ENCODE data around the gene DNAJC7. TPM values are rescaled to one million over a fixed set of nuclear protein-coding genes. Genes with fewer than 3 reads are reported as not detected.

The DNAJC7 gene
- total RNA-seq, 1 donor from 2014 or later: 121 TPM

DNA sequence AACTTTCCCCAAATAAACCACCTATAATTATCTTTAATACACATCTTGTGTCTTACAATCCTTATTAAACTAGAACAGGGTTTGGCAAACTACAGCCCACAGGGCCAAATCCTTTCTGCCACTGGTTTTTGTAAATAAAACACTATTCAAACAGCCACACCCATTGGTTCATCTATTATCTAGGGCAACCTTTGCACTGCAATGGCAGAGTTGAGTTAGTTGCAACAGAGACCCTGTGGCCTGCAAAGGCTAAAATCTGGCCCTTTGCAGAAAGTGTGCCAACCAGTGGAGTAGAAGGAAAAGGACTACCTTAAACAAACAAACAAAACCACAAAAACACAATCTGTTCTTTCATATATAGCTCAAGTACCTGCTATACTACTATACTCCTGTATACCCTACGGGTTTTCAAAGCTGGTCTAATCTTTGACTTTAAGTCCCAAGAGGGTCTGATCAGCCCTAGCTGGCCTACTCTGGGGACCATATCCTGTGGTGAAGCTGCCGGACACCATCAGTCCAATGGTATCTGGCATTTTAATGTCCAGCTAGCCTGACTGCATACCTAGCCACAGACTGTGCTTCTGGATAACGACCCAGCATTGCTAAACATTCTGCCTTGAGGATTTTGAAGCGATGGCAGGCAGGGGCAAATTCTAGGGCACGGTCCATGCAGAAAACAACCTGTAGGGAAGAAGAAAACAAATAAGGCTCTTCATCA lies 27.4 kb downstream of the DNAJC7 start:
- intact Hi-C loops (cut with micrococcal nuclease): no loop called here
- DNase-seq: no peak
- H3K4me1 Mint-ChIP-seq: no peaks in the 10 kb centered on the region
- H3K36me3 Mint-ChIP-seq (ENCODE audit: low read depth): peaks cover 74% of the 10 kb centered on the region
- no peaks in the 10 kb centered on the region for H3K27me3 Mint-ChIP-seq
- H3K4me3 Mint-ChIP-seq: no peak overlapping the region
- H3K27ac Mint-ChIP-seq: no peak overlapping the region
- H3K9me3 Mint-ChIP-seq: no peaks in the 10 kb centered on the region

DNA sequence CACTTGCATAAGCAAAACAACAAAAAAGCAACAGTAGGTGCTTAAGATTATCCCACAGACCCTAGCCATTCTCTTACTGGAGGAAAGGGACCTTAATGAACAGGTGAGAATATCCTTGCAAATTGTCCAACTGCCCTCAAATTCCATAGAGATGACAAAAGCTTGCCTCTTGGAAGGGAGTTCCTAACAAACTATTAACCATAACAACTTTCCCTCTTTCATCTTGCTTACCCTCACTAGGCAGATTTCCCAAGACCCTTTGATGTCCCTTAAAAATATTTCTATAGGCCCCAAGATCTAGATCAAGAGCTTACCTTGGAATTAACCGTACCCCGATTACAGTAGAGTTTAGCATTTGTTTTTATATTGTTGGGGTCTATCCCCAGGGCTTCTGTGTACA lies 28.8 kb downstream of the DNAJC7 start:
- Mint-ChIP-seq H3K27ac (no peak overlapping the region), H3K36me3 (ENCODE audit: low read depth) (peaks cover 79% of the 10 kb centered on the region), H3K4me3 (no peak overlapping the region), H3K9me3 (no peaks in the 10 kb centered on the region), H3K4me1 (no peaks in the 10 kb centered on the region), H3K27me3 (no peaks in the 10 kb centered on the region)
- DNase-seq: no peak
- intact Hi-C loops (cut with micrococcal nuclease): no loop called here

DNA sequence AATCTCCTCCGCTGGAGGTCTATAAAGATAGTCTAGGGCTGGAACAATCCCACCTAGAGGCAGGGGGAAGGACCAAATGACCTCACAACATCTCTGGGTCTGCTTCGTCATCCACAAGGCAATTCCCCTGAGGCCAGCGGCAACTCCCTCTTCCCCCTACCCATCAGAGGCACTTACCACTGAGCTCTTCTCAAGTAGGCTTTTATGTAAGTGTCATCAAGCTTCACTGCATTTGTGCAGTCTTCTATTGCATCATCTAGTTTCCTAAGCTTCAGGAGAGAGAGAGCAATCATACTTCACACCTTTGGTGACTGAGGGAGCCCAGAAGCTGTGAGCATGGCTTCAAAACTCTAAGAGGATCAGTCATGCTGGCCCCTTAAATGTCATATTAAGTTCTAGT lies 29.6 kb downstream of the DNAJC7 start:
- peaks cover 79% of the 10 kb centered on the region for H3K36me3 Mint-ChIP-seq (ENCODE audit: low read depth)
- intact Hi-C loops (cut with micrococcal nuclease): no loop called here
- no peaks in the 10 kb centered on the region for H3K4me1 Mint-ChIP-seq
- no peak for DNase-seq
- peak overlapping the region; percentile 21 for H3K27ac Mint-ChIP-seq
- H3K27me3 Mint-ChIP-seq: no peaks in the 10 kb centered on the region
- H3K9me3 Mint-ChIP-seq: no peaks in the 10 kb centered on the region
- no peak overlapping the region for H3K4me3 Mint-ChIP-seq

DNA sequence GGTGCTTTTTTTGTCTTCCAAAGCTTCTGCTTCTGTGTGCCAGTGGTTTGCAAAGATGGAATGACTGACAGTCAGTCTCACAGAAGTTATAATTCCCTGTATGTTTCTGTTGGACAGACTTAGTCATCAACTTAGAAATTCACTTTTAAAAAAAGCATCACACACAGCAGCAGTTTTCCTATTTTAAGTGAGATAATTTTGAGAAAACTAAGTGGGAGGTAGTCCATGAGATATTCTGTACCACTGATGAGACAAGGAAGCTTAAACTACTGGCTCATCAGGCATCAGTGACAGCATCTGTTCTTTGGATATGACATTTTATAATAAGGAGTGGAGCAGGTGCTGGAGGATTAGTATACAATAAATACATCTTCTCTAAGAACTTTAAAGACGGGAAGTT lies 30.6 kb downstream of the DNAJC7 start:
- H3K27me3 Mint-ChIP-seq: no peaks in the 10 kb centered on the region
- no peaks in the 10 kb centered on the region for H3K4me1 Mint-ChIP-seq
- no peaks in the 10 kb centered on the region for H3K9me3 Mint-ChIP-seq
- no peak for DNase-seq
- no peak overlapping the region for H3K4me3 Mint-ChIP-seq
- H3K36me3 Mint-ChIP-seq (ENCODE audit: low read depth): peaks cover 83% of the 10 kb centered on the region
- H3K27ac Mint-ChIP-seq: no peak overlapping the region
- intact Hi-C loops (cut with micrococcal nuclease): no loop called here

DNA sequence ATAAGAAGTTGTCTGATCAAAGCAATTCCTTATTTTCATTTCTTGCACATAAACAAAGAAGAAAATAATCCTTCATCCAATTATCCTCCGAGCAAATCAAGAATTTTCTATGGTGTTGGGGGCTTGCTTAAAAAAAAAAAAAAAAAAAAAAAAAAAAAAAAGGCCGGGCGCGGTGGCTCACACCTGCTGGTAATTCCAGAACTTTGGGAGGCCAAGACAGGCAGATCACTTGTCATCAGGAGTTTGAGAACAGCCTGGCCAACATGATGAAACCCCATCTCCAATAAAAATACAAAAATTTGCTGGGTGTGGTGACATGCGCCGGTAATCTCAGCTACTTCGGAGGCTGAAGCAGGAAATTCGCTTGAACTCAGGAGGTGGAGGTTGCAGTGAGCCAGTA lies 31.3 kb downstream of the DNAJC7 start:
- intact Hi-C loops (cut with micrococcal nuclease): no loop called here
- Mint-ChIP-seq H3K4me1 (no peaks in the 10 kb centered on the region), H3K27me3 (no peaks in the 10 kb centered on the region), H3K36me3 (ENCODE audit: low read depth) (peaks cover 82% of the 10 kb centered on the region), H3K4me3 (no peak overlapping the region), H3K27ac (no peak overlapping the region), H3K9me3 (no peaks in the 10 kb centered on the region)
- no peak for DNase-seq

DNA sequence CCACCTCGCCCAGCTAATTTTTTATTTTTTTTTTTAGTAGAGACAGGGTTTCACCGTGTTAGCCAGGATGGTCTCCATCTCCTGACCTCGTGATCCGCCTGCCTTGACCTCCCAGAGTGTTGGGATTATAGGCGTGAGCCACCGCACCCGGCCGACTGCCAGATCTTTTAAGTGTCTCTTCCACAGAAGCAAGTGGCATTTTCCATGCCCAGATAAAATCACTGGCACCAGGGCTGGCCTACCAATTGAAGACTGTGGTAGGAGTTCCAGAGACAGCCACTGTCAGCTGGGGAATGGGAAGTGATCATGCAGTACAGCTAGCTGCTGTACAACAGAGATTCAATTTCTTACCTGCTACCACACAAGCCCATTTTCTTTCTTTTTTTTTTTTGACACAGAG lies 32.8 kb downstream of the DNAJC7 start:
- Mint-ChIP-seq H3K9me3 (no peaks in the 10 kb centered on the region), H3K4me3 (no peak overlapping the region), H3K36me3 (ENCODE audit: low read depth) (peaks cover 82% of the 10 kb centered on the region), H3K27me3 (no peaks in the 10 kb centered on the region), H3K4me1 (no peaks in the 10 kb centered on the region), H3K27ac (no peak overlapping the region)
- intact Hi-C loops (cut with micrococcal nuclease): no loop called here
- no peak for DNase-seq

DNA sequence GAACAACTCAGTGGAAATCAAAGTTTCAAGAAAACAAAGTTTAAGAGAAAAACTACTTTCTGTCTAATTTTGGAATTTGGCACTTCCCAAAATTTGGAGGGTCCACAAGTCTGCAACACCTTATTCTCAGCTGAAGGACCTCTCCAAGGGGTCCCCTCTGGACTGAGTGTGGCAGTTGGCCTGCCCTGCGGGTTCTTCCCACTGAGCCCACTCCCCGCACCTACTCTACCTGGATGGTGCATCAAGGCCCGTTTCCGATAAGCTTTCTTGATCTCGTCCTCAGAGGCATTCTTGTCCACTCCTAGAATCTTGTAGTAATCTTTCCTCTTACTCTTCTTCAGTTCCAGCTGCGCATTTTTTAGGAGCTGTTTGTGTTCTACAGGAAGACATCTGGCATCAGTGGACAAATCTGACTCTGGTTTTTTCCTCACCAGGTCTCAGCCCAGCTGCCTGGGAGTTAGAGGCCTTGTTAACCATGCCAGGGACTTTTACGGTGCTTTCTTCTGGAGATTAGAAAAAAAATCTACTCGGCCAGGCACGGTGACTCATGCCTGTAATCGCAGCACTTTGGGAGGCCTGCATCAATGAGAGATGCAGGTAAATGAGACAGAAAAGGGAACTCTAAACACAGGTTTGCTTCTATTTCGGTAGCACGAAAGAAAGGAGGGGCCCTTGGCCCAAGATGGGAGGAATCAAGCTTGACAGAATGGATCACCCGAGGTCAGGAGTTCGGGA lies 35.0 kb downstream of the DNAJC7 start:
- H3K4me3 Mint-ChIP-seq: no peak overlapping the region
- H3K4me1 Mint-ChIP-seq: peaks cover 3% of the 10 kb centered on the region
- no peak for DNase-seq
- no peak overlapping the region for H3K27ac Mint-ChIP-seq
- H3K9me3 Mint-ChIP-seq: no peaks in the 10 kb centered on the region
- H3K27me3 Mint-ChIP-seq: no peaks in the 10 kb centered on the region
- peaks cover 74% of the 10 kb centered on the region for H3K36me3 Mint-ChIP-seq (ENCODE audit: low read depth)
- intact Hi-C loops (cut with micrococcal nuclease): no loop called here

DNA sequence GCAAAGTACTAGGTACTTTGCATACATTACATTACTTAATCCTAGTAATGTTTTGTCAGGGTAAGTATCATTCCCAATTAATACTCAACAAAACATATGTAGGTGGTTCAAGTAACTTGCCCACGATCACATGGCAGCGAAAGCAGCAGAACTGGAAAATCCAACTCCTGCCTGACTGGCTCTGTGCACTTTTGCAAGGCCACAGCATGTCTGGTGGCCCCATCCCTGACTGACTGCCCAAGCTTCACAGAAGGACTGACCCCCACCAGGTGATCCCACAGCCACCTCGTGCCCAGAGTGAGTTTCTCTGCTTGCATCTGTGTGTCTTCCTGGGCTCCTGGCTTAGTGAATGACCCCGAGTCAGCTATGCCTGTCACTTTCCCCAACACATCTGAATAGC lies 39.2 kb downstream of the DNAJC7 start:
- Mint-ChIP-seq H3K4me3 (no peak overlapping the region), H3K36me3 (ENCODE audit: low read depth) (peaks cover 72% of the 10 kb centered on the region), H3K4me1 (peaks cover 3% of the 10 kb centered on the region), H3K9me3 (no peaks in the 10 kb centered on the region), H3K27me3 (no peaks in the 10 kb centered on the region), H3K27ac (peak overlapping the region; percentile 51)
- no peak for DNase-seq
- intact Hi-C loops (cut with micrococcal nuclease): no loop called here

DNA sequence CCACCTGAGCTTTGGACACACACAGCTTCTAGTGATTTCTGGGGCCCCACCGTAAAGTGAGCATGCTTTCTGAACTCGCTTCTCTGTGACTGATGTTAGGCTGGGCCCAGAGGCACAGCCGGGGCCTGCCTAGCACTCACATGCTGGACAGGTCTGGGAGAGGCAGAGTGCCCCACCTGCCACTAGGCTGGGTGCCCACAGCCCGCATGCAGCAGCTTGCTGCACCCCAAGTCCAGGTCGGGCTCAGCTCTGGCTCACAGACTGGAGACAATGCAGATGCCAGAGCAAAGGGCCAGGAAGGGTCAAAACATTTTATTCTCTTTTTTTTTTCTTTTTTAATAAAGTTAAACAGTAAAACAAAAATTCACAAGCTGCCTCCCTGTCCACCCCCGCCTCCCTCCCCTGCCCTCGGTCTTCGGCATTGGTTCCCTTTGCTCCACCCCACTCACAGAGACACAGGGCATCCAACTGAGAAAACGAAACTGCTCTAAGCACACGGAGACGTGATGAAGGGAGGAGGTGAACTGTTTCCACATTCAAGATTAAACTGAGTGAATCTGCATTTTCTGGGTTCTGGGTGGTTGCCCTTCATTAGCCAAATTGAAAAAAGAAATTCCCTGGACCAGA lies 41.0 kb downstream of the DNAJC7 start:
- no peak for DNase-seq
- Mint-ChIP-seq H3K9me3 (no peaks in the 10 kb centered on the region), H3K36me3 (ENCODE audit: low read depth) (peaks cover 68% of the 10 kb centered on the region), H3K27ac (peak overlapping the region; percentile 19), H3K4me3 (no peak overlapping the region), H3K27me3 (no peaks in the 10 kb centered on the region), H3K4me1 (peaks cover 6% of the 10 kb centered on the region)
- intact Hi-C loops (cut with micrococcal nuclease): no loop called here

DNA sequence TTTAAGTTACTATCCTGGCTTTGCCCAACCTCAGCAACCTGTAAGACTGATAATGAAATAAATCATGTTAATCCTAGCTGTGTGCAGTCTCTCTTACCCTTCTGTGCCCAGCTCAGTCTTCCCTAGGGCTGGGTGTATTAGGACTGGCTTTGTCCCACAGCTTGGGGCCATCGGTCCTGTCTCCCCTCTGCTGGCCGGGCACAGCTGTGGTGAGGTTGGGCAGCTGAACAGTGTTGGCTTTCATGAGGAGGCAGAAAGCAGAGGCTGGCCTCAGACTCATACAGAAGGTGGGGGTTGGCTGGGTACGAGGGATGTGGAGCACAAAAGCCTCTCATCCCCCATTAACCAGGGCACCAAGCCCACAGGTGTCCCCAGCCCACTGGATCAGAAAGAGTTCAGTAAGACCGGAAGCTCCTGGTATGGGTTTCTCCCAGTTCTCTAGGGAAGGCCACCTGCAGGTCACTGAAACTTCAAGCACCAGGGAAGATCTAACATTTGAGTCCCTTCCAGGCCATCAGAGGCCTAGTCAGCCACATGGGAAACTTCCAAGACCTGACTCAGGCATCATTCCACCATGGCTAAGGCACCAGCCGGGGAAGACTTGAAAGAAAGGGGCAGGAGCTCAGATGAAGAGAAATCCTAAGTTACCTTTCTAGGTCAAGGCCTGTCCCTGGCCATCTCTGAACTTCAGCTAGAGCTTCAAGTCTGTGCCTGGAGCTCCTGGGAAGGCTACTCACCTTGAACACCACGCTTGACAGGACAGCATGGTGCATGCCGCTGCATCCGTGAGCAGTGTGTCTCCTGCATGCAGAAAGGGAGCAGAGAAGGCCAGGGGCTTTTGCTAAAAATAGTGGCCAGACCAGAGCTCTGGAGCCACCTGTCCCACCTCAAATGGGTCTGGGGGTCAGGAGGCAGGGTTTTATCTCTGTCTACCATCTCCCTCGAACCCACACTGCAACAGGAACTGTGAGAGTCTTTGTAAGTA lies 41.8 kb downstream of the DNAJC7 start:
- Mint-ChIP-seq H3K27me3 (no peaks in the 10 kb centered on the region), H3K27ac (no peak overlapping the region), H3K4me1 (peaks cover 10% of the 10 kb centered on the region), H3K4me3 (no peak overlapping the region), H3K36me3 (ENCODE audit: low read depth) (peaks cover 68% of the 10 kb centered on the region), H3K9me3 (no peaks in the 10 kb centered on the region)
- no peak for DNase-seq
- intact Hi-C loops (cut with micrococcal nuclease): no loop called here

DNA sequence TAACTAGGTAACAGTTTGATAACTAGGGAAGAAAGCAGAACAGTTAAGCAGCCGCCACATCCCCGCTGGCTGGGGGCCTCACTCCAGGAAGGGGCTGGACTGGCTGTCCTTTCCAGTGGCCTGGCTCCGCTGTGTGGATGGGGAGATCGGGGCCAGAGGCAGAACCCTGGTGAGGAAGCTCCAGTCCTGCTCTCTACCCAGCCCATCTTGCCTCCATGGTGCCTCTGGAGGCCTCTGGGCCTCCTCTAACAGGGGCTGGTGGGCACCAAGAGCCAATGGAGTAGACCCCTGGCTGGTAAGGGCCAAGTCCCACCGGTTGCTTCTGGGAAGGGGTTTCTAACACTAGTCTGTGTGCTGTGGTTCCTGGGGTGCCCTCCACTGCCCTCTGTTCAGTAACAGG lies 42.6 kb downstream of the DNAJC7 start:
- Mint-ChIP-seq H3K36me3 (ENCODE audit: low read depth) (peaks cover 65% of the 10 kb centered on the region), H3K27ac (no peak overlapping the region), H3K27me3 (no peaks in the 10 kb centered on the region), H3K4me3 (no peak overlapping the region), H3K9me3 (no peaks in the 10 kb centered on the region), H3K4me1 (peaks cover 12% of the 10 kb centered on the region)
- intact Hi-C loops (cut with micrococcal nuclease): no loop called here
- DNase-seq: no peak

DNA sequence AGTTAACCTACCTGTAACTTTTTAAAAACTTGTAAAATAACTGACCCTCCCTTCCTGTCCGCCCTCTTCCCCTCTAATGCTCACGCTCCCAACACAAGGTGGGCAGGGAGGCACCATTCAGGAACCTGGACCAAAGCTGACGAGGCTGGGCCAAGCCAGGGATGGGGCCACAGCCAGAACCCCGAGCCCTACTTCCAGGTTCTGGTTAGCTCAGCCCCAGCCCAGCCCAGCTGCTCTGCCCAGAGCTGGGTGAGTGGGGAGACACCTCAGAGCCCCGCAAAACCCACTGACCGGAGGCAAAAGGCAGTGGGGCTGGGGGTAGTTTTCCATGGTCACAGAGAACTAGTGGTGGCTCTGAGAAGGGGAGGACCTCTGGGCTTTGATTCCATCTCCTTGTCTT lies 43.2 kb downstream of the DNAJC7 start:
- H3K27ac Mint-ChIP-seq: no peak overlapping the region
- no peak overlapping the region for H3K4me3 Mint-ChIP-seq
- DNase-seq: no peak
- H3K27me3 Mint-ChIP-seq: no peaks in the 10 kb centered on the region
- intact Hi-C loops (cut with micrococcal nuclease): no loop called here
- H3K9me3 Mint-ChIP-seq: no peaks in the 10 kb centered on the region
- peaks cover 68% of the 10 kb centered on the region for H3K36me3 Mint-ChIP-seq (ENCODE audit: low read depth)
- peaks cover 16% of the 10 kb centered on the region for H3K4me1 Mint-ChIP-seq

DNA sequence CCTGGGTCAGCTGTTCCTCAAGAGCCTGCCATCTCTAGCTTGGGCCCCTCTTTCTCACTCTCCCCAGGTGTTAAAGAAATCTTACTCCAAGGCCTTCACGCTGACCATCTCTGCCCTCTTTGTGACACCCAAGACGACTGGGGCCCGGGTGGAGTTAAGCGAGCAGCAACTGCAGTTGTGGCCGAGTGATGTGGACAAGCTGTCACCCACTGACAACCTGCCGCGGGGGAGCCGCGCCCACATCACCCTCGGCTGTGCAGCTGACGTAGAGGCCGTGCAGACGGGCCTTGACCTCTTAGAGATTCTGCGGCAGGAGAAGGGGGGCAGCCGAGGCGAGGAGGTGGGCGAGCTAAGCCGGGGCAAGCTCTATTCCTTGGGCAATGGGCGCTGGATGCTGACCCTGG lies 43.8 kb downstream of the DNAJC7 start:
- Mint-ChIP-seq H3K4me1 (peaks cover 16% of the 10 kb centered on the region), H3K9me3 (no peaks in the 10 kb centered on the region), H3K36me3 (ENCODE audit: low read depth) (peaks cover 67% of the 10 kb centered on the region), H3K4me3 (no peak overlapping the region), H3K27me3 (no peaks in the 10 kb centered on the region), H3K27ac (no peak overlapping the region)
- intact Hi-C loops (cut with micrococcal nuclease): no loop called here
- DNase-seq: no peak
